ENCODE data around the gene APOL1. TPM values are rescaled to one million over a fixed set of nuclear protein-coding genes. Genes with fewer than 3 reads are reported as not detected.

The APOL1 gene
- total and polyA plus RNA-seq, 2 of the 4 experiments (the other 2 are of a cell fraction) = 0.36 to 0.77 TPM

- WGBS, 2 experiments (ENCODE audit: extremely low coverage in 2 of 2, insufficient read length in 1 of 2) = 93% methylated on average over 7 of the region's 13 CpGs; no CpG with 5 or more reads in 1 of the 2 experiments
- H3K36me3 ChIP-seq (ENCODE audit: control insufficient read depth, insufficient read depth, low read length) = peaks cover 94% of the 10 kb centered on the region
- no peak overlapping the region for H2AFZ ChIP-seq (replicated peaks; ENCODE audit: low read length, poor library complexity)
- TF ChIP-seq POLR2A (IDR thresholded peaks at IDR 0.05; ENCODE audit: low read depth, low read length) (no peak), RCOR1 (IDR thresholded peaks at IDR 0.05; ENCODE audit: insufficient replicate concordance, low read length) (no peak), ELK1 (IDR thresholded peaks at IDR 0.05; ENCODE audit: borderline replicate concordance, low read depth, low read length) (no peak), CTCF (conservative IDR thresholded peaks at IDR 0.05; ENCODE audit: low read depth, low read length) (no peak), MXI1 (IDR thresholded peaks at IDR 0.05; ENCODE audit: borderline replicate concordance, low read depth, low read length) (no peak), RAD21 (IDR thresholded peaks at IDR 0.05; ENCODE audit: low read length) (no peak), MAZ (IDR thresholded peaks at IDR 0.05; ENCODE audit: borderline replicate concordance, low read depth, low read length) (no peak), BHLHE40 (IDR thresholded peaks at IDR 0.05; ENCODE audit: low read depth, low read length) (no peak), CEBPB (IDR thresholded peaks at IDR 0.05; ENCODE audit: low read depth, low read length) (no peak), RFX5 (IDR thresholded peaks at IDR 0.05; ENCODE audit: low read depth, low read length) (no peak), CHD1 (IDR thresholded peaks at IDR 0.05; ENCODE audit: low read depth, low read length) (no peak), SMC3 (IDR thresholded peaks at IDR 0.05; ENCODE audit: low read depth, low read length) (no peak)
- H2BK120ac ChIP-seq (ENCODE audit: low read depth, low read length) = no peak overlapping the region
- no peak overlapping the region for H3K9ac ChIP-seq (ENCODE audit: low read depth, low read length)
- peak overlapping the region; percentile 21 for H2BK5ac ChIP-seq (ENCODE audit: low read depth, low read length, poor library complexity, severe bottlenecking)
- no peak for DNase-seq
- no peak overlapping the region for H4K91ac ChIP-seq (ENCODE audit: insufficient read depth, low read depth, low read length)
- intact Hi-C loops (cut with micrococcal nuclease) = no loop called here
- H3K56ac ChIP-seq (ENCODE audit: extremely low read depth, insufficient read depth, low read length) = no peak overlapping the region
- no peaks in the 10 kb centered on the region for H3K27me3 ChIP-seq (ENCODE audit: control insufficient read depth, insufficient read depth, low read length)
- H3K4me3 ChIP-seq (ENCODE audit: insufficient read depth, low read depth, low read length) = no peak overlapping the region
- no TSS peak for BruUV-seq (replicated peaks)
- no peak overlapping the region for H3K4me2 ChIP-seq (ENCODE audit: low read depth, low read length)
- H3K27ac ChIP-seq (ENCODE audit: insufficient read depth, low read length) = peak overlapping the region; percentile 43
- no peak overlapping the region for H3K18ac ChIP-seq (ENCODE audit: low read depth, low read length)
- POLR2A ChIA-PET (ENCODE audit: unreplicated experiment) = no interaction called here
- H3K4me1 ChIP-seq (ENCODE audit: control insufficient read depth, insufficient read depth, low read length) = peaks cover 21% of the 10 kb centered on the region
- no peak overlapping the region for H2AK5ac ChIP-seq (ENCODE audit: low read depth, low read length)
- H3K4ac ChIP-seq (ENCODE audit: low read depth, low read length) = no peak overlapping the region
- peaks cover 91% of the 10 kb centered on the region for H4K20me1 ChIP-seq (ENCODE audit: insufficient read depth, low read length)
- dilution Hi-C loops (cut with HindIII; ENCODE audit: low sequenced_read_pairs, unreplicated experiment) = no loop called here
- H2AK9ac ChIP-seq (replicated peaks; ENCODE audit: low read depth, low read length, poor library complexity) = no peak overlapping the region
- no peak for ATAC-seq (ENCODE audit: low read depth)
- peaks cover 9% of the 10 kb centered on the region for H3K9me1 ChIP-seq (ENCODE audit: insufficient read depth, low read length)
- no peak overlapping the region for H4K5ac ChIP-seq (ENCODE audit: low read depth, low read length)
- H4K8ac ChIP-seq (ENCODE audit: low read depth in 2 of 2, low read length in 2 of 2) = peak overlapping the region in 1 of 2 experiments; percentile 50; a peak in 2 of 4 replicates
- no peak overlapping the region for H2BK15ac ChIP-seq (ENCODE audit: low read depth, low read length)
- in situ Hi-C loops (cut with MboI; ENCODE audit: low sequenced_read_pairs) = no loop called here
- no peak overlapping the region for H2BK20ac ChIP-seq (ENCODE audit: low read depth, low read length)
- H3K23ac ChIP-seq (ENCODE audit: low read depth, low read length) = no peak overlapping the region
- no peak overlapping the region for H3K14ac ChIP-seq (replicated peaks; ENCODE audit: low read depth, low read length)
- CTCF ChIA-PET = interaction anchor here (0.6 to 1.4 kb wide), 2 partner anchors 172 to 192 kb away, joined by 5 to 6 read pairs; no protein-coding TSS in a partner anchor
- no peaks in the 10 kb centered on the region for H3K9me3 ChIP-seq (ENCODE audit: control insufficient read depth, insufficient read depth, low read length)
- peaks cover 63 to 89% of the 10 kb centered on the region in 2 experiments for H3K79me1 ChIP-seq (ENCODE audit: low read depth in 1 of 2, low read length in 2 of 2)
These were observed 45.7 kb downstream of the APOL1 start for GRCh38 chr22:36298601-36299000.

All from IMR-90 (cell line).